Smooth muscle cell (in vitro differentiated cells): ENCODE measurements around the gene KIF3A. TPM values are rescaled to one million over a fixed set of nuclear protein-coding genes. Genes with fewer than 3 reads are reported as not detected.

Source experiments
- DNase-seq: peaks from one replicate; lab custom pipeline; 2025; ENCODE audit not compliant: unreplicated experiment; lab: John Stamatoyannopoulos, UW
- H2AFZ ChIP-seq: fragments of 200-600 bp; sonication (generic); 2 replicates; pipeline ENCODE4 v1.6.0; 2016; ENCODE audit warnings: antibody characterized with exemption, low read depth, mild to moderate bottlenecking
- H3F3A ChIP-seq: fragments of 200-600 bp; sonication (generic); 2 replicates; pipeline ENCODE4 v1.6.0; 2017; ENCODE audit warnings: antibody characterized with exemption, low read depth
- H3K27ac ChIP-seq: fragments of 200-600 bp; sonication (generic); 2 replicates; pipeline ENCODE4 v1.5.1; 2016; ENCODE audit warnings: low read depth, mild to moderate bottlenecking
- H3K27me3 ChIP-seq: fragments of 200-600 bp; sonication (generic); 2 replicates; pipeline ENCODE4 v1.6.1; 2016; ENCODE audit warnings: low read depth, mild to moderate bottlenecking
- H3K36me3 ChIP-seq: fragments of 200-600 bp; sonication (generic); 2 replicates; pipeline ENCODE4 v1.5.1; 2016; ENCODE audit warnings: low read depth
- H3K4me1 ChIP-seq: fragments of 200-600 bp; sonication (generic); 2 replicates; pipeline ENCODE4 v1.5.1; 2016; ENCODE audit warnings: low read depth
- H3K4me2 ChIP-seq: fragments of 200-600 bp; sonication (generic); 2 replicates; pipeline ENCODE4 v1.6.0; 2016; ENCODE audit warnings: mild to moderate bottlenecking
- H3K4me3 ChIP-seq: fragments of 200-600 bp; sonication (generic); 2 replicates; pipeline ENCODE4 v1.5.1; 2016; ENCODE audit warnings: mild to moderate bottlenecking
- H3K79me2 ChIP-seq: fragments of 200-600 bp; sonication (generic); 2 replicates; pipeline ENCODE4 v1.6.0; 2016; ENCODE audit warnings: low read depth, mild to moderate bottlenecking
- H3K9ac ChIP-seq: fragments of 200-600 bp; sonication (generic); 2 replicates; pipeline ENCODE4 v1.6.0; 2016; ENCODE audit warnings: low read depth
- H3K9me3 ChIP-seq: fragments of 200-600 bp; sonication (generic); replicated peaks from 2 replicates; pipeline ENCODE4 v1.5.1; 2016; ENCODE audit warnings: low read depth
- H4K20me1 ChIP-seq: fragments of 200-600 bp; sonication (generic); 2 replicates; pipeline ENCODE4 v1.6.0; 2016; ENCODE audit warnings: low read depth
- WGBS: methylation state at CpG from one replicate; pipeline ENCODE4 v1.1.7; 2016; ENCODE audit warnings: low lambda C conversion rate; 5-methylcytosine and 5-hydroxymethylcytosine counted together
- polyA plus RNA-seq: library from polyadenylated mRNA; unstranded; fragments of >200 nt; fragmentation: Nextera tagmentation; extraction: Ambion mirVana; gene quantifications from 2 replicates; pipeline ENCODE4 v1.2.1, GENCODE V29; 2016
- total RNA-seq: library from RNA; depleted of rRNA; stranded (reverse); fragments of >200 nt; gene quantifications from 2 replicates; pipeline ENCODE4 v1.2.3, GENCODE V29; 2014
- TF ChIP-seq, protein P1 (sequence below): fragments of 200-600 bp; sonication (generic); IDR thresholded peaks from 2 replicates; pipeline ENCODE4 v1.5.1; 2017; ENCODE audit warnings: borderline replicate concordance, mild to moderate bottlenecking, antibody characterized with exemption; ENCODE audit not compliant: insufficient read depth, poor library complexity, severe bottlenecking

KIF3A gene
- total and polyA plus RNA-seq, 2 experiments from 2014 or later, result 12.6 to 21.4 TPM

DNA sequence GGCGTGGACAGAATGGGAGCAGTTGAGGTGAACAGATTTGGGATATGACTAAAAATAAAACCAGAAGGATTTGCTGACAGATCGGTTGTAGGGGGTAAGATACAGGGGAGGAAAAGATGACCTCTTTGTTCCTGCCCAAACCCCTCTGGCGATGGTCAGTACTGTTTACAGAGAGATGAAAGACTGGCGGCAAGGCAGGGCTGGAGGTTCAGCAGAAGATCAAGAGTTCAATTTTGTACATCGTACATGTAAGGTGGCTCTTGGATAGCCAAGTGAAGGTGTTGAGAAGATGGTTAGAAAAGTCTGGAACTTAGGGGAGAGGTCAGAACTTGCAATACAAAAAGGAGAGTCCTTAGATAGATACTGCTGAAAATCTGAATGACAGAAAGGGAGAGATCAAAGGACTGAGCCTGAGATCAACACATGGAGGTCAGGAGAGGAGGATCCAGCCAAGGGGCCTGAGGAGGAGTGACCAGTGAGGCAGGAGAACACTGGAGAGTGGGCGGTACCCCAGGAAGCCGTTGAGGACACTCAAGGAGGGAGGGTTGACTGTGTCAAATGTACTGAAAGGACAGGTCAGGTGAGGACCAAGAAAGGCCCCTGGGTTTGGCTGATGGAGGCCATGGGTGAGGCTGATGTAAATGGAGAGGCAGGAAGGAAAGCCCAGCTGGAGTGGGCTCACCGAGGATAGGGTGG lies 56.4 kb downstream of the KIF3A start:
- H3F3A ChIP-seq, result no peaks in the 10 kb centered on the region
- no peaks in the 10 kb centered on the region for H3K4me1 ChIP-seq
- WGBS, result 96% methylated on average over 8 of the region's 8 CpGs
- TF ChIP-seq, protein P1, sequence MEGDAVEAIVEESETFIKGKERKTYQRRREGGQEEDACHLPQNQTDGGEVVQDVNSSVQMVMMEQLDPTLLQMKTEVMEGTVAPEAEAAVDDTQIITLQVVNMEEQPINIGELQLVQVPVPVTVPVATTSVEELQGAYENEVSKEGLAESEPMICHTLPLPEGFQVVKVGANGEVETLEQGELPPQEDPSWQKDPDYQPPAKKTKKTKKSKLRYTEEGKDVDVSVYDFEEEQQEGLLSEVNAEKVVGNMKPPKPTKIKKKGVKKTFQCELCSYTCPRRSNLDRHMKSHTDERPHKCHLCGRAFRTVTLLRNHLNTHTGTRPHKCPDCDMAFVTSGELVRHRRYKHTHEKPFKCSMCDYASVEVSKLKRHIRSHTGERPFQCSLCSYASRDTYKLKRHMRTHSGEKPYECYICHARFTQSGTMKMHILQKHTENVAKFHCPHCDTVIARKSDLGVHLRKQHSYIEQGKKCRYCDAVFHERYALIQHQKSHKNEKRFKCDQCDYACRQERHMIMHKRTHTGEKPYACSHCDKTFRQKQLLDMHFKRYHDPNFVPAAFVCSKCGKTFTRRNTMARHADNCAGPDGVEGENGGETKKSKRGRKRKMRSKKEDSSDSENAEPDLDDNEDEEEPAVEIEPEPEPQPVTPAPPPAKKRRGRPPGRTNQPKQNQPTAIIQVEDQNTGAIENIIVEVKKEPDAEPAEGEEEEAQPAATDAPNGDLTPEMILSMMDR, result no peak
- H3K4me3 ChIP-seq, result no peak overlapping the region
- no peaks in the 10 kb centered on the region for H3K79me2 ChIP-seq
- no peak for DNase-seq
- no peak overlapping the region for H3K4me2 ChIP-seq
- H3K9me3 ChIP-seq, result no peaks in the 10 kb centered on the region
- H3K27ac ChIP-seq, result no peak overlapping the region
- no peak overlapping the region for H2AFZ ChIP-seq
- no peaks in the 10 kb centered on the region for H4K20me1 ChIP-seq
- H3K27me3 ChIP-seq, result no peaks in the 10 kb centered on the region
- no peaks in the 10 kb centered on the region for H3K36me3 ChIP-seq
- no peak overlapping the region for H3K9ac ChIP-seq

DNA sequence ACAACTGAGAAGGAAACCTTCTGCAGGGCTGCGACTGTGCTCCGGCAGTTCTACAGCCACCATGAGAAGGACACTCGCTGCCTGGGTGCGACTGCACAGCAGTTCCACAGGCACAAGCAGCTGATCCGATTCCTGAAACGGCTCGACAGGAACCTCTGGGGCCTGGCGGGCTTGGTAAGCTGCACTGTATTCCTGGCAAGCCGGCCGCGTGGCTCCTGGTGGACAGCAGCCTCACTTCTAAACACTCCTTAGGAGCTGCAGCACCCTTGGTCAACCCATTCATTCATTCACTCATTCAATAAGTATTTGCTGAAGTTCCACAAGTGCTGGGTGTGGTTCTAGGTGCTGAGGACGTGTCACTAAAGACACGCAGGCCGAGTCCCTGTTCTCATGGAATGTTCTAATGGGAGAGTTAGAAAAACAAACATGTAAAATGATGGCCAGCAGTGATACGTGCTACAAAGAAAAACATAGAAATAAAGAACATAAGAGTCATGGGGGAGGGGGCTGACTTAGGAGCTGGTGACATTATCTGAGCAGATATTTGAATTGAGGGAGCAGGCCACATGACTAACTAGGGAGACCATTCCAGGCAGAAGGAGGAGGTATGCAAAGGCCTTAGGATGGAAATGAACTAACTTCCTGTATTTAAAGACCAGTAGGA lies 57.5 kb downstream of the KIF3A start:
- DNase-seq, result no peak
- Histone ChIP-seq H3K4me2 (no peak overlapping the region), H2AFZ (no peak overlapping the region), H3K4me3 (no peak overlapping the region), H3K27ac (no peak overlapping the region), H3K79me2 (no peaks in the 10 kb centered on the region), H3K9ac (no peak overlapping the region), H3K4me1 (peaks cover 2% of the 10 kb centered on the region), H4K20me1 (no peaks in the 10 kb centered on the region), H3K36me3 (no peaks in the 10 kb centered on the region), H3K9me3 (no peaks in the 10 kb centered on the region), H3F3A (no peaks in the 10 kb centered on the region), H3K27me3 (no peaks in the 10 kb centered on the region)
- TF ChIP-seq, protein P1, result no peak
- whole genome bisulfite sequencing, result 94% methylated on average over 15 of the region's 15 CpGs

DNA sequence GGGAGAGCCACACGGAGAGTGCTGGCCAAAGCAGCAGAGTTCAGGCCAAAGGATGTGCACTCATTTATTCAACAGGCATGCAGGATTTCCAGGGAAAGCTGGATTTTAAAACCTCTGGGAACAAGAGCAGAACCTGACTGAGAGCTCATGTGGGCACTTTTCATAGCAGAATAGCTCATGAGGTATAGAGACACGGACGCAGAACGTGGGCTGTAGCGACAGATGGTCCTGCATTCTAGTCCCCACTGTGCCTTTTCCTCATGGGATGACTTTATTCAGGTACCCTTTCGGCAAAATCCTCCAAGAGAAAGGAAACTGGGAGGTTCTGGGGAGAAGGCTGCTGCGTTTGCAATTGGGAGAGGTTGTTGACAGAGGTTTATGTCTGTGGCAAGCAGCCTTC lies 58.2 kb downstream of the KIF3A start:
- Histone ChIP-seq H3K4me1 (peaks cover 6% of the 10 kb centered on the region), H3K9me3 (no peaks in the 10 kb centered on the region), H3K4me3 (no peak overlapping the region), H3K79me2 (no peaks in the 10 kb centered on the region), H3K9ac (no peak overlapping the region), H3K27me3 (no peaks in the 10 kb centered on the region), H3K4me2 (no peak overlapping the region), H3F3A (no peaks in the 10 kb centered on the region), H2AFZ (no peak overlapping the region), H3K36me3 (no peaks in the 10 kb centered on the region), H4K20me1 (no peaks in the 10 kb centered on the region), H3K27ac (no peak overlapping the region)
- no peak for DNase-seq
- 95% methylated on average over 7 of the region's 7 CpGs for WGBS
- TF ChIP-seq, protein P1, result no peak
